GM19372 (cell line): ENCODE results near the gene OSCP1.
A peak's percentile ranks its signal among the peaks of the same experiment; 100 is the strongest.
"Not testable (repeated sequence)": the region's sequence is repeated elsewhere in the genome, so short reads cannot be mapped to it uniquely, and the experiment has no call there.

Experiments
- ATAC-seq: cut with Tn5 transposase; IDR thresholded peaks from one replicate; pipeline ENCODE4 v1.9.1; 2021; ENCODE audit warnings: mild to moderate bottlenecking, low read depth, moderate library complexity; ENCODE audit not compliant: unreplicated experiment

OSCP1 gene

GRCh38 chr1:36450270-36450918, at the start of gene OSCP1:
OSCP1 (minus strand) TSS chr1:36450451; CDS start chr1:36450369, 82 bp downstream.
- peak; percentile 98 for ATAC-seq

- no peak for ATAC-seq
These were observed 47.0 kb upstream of the OSCP1 start for GRCh38 chr1:36497207-36497606.

GRCh38 chr1:36494971-36495370, 44.7 kb upstream of the OSCP1 start:
- ATAC-seq, result no peak

GRCh38 chr1:36493524-36493923, 43.3 kb upstream of the OSCP1 start:
- ATAC-seq, result no peak

GRCh38 chr1:36492491-36492890, 42.2 kb upstream of the OSCP1 start:
- no peak for ATAC-seq

- ATAC-seq, result not testable (repeated sequence)
These were observed 39.2 kb upstream of the OSCP1 start for GRCh38 chr1:36489258-36490051.

- ATAC-seq, result no peak
These were observed 37.7 kb upstream of the OSCP1 start for GRCh38 chr1:36487906-36488305.

GRCh38 chr1:36487336-36487725, 37.1 kb upstream of the OSCP1 start:
- not testable (repeated sequence) for ATAC-seq

GRCh38 chr1:36486439-36487335, 36.4 kb upstream of the OSCP1 start:
- no peak for ATAC-seq

GRCh38 chr1:36486093-36486438, 35.8 kb upstream of the OSCP1 start:
- ATAC-seq, result no peak

- ATAC-seq, result no peak
These were observed 33.8 kb upstream of the OSCP1 start for GRCh38 chr1:36484099-36484498.

GRCh38 chr1:36482724-36483388, 32.6 kb upstream of the OSCP1 start, which contains the start of gene CSF3R:
CSF3R (minus strand) TSS chr1:36482913; CDS start chr1:36479496, 3,417 bp downstream.
- no peak for ATAC-seq

- no peak for ATAC-seq
These were observed 31.8 kb upstream of the OSCP1 start for GRCh38 chr1:36481771-36482723.

- no peak for ATAC-seq
These were observed 30.8 kb upstream of the OSCP1 start for GRCh38 chr1:36481091-36481490.

- ATAC-seq, result no peak
These were observed 29.9 kb upstream of the OSCP1 start for GRCh38 chr1:36480161-36480560.

- no peak for ATAC-seq
These were observed 29.3 kb upstream of the OSCP1 start for GRCh38 chr1:36479505-36480051.

- not testable (repeated sequence) for ATAC-seq
These were observed 27.4 kb upstream of the OSCP1 start for GRCh38 chr1:36477615-36478014.

GRCh38 chr1:36476945-36477344, 26.7 kb upstream of the OSCP1 start:
- ATAC-seq, result no peak
